GM19463 (cell line): ENCODE measurements around the gene ATF6.
"Not testable (repeated sequence)": the region's sequence is repeated elsewhere in the genome, so short reads cannot be mapped to it uniquely, and the experiment has no call there.

Experiments used
- ATAC-seq: cut with Tn5 transposase; IDR thresholded peaks from one replicate; pipeline ENCODE4 v1.9.1; 2021; ENCODE audit warnings: mild to moderate bottlenecking, moderate library complexity; ENCODE audit not compliant: unreplicated experiment

The ATF6 gene

GRCh38 chr1:161778522-161778921 is 12.4 kb downstream of the ATF6 start:
- ATAC-seq = no peak

- ATAC-seq = no peak
Observed at GRCh38 chr1:161779393-161779792, 13.3 kb downstream of the ATF6 start.

GRCh38 chr1:161781995-161782394 is 15.9 kb downstream of the ATF6 start:
- ATAC-seq = no peak

GRCh38 chr1:161782886-161783285 is 16.8 kb downstream of the ATF6 start:
- no peak for ATAC-seq

GRCh38 chr1:161784968-161785367 is 18.8 kb downstream of the ATF6 start:
- ATAC-seq = no peak

- ATAC-seq = no peak
Observed at GRCh38 chr1:161787355-161787754, 21.2 kb downstream of the ATF6 start.

GRCh38 chr1:161790587-161791317 is 24.6 kb downstream of the ATF6 start:
- no peak for ATAC-seq

- ATAC-seq = no peak
Observed at GRCh38 chr1:161791904-161792655, 26.0 kb downstream of the ATF6 start.

- peak; percentile 71 for ATAC-seq
Observed at GRCh38 chr1:161792740-161793139, 26.6 kb downstream of the ATF6 start.

GRCh38 chr1:161799792-161800191 is 33.7 kb downstream of the ATF6 start:
- ATAC-seq = no peak

GRCh38 chr1:161801955-161802354 is 35.8 kb downstream of the ATF6 start:
- no peak for ATAC-seq

- no peak for ATAC-seq
Observed at GRCh38 chr1:161803181-161803580, 37.1 kb downstream of the ATF6 start.

GRCh38 chr1:161805399-161806197 is 39.5 kb downstream of the ATF6 start:
- no peak for ATAC-seq

- not testable (repeated sequence) for ATAC-seq
Observed at GRCh38 chr1:161809202-161809601, 43.1 kb downstream of the ATF6 start.

- not testable (repeated sequence) for ATAC-seq
Observed at GRCh38 chr1:161809656-161810055, 43.5 kb downstream of the ATF6 start.

GRCh38 chr1:161810780-161811179 is 44.7 kb downstream of the ATF6 start:
- no peak for ATAC-seq

- ATAC-seq = no peak
Observed at GRCh38 chr1:161816201-161816600, 50.1 kb downstream of the ATF6 start.

- ATAC-seq = no peak
Observed at GRCh38 chr1:161817176-161817730, 51.1 kb downstream of the ATF6 start.

GRCh38 chr1:161820914-161821313 is 54.8 kb downstream of the ATF6 start:
- no peak for ATAC-seq

GRCh38 chr1:161824618-161825017 is 58.5 kb downstream of the ATF6 start:
- ATAC-seq = no peak

GRCh38 chr1:161825831-161826230 is 59.7 kb downstream of the ATF6 start:
- ATAC-seq = no peak
